Raji (cell line): ENCODE measurements around the gene STK32B.

Experiments used
- POLR2A ChIP-seq: IDR thresholded peaks from 2 replicates; pipeline ENCODE4 v1.6.1; 2011; ENCODE audit warnings: low read depth, low read length, control low read depth; ENCODE audit not compliant: insufficient read depth

STK32B gene

GRCh38 chr4:5470318-5471198, 419.3 kb downstream of the STK32B start:
- no peak for TF ChIP-seq POLR2A

DNA sequence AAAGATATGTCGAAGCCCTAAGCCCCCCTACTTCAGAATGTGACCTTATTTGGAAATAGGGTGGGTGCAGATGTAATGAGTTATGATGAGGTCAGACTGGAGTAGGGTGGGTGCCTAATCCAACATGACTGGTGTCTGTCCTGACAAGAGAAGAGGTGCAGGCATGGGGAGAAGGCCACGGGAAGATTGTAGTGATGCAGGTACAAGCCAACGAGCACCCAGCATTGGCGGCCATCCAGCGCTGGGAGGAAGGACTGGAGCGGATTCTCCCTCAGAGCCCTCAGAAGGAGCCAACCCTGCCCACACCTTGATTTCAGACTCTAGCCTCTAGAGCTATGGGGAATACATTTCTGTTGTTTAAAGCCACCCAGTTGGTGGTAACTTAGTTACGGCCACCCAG, 419.9 kb downstream of the STK32B start:
- TF ChIP-seq POLR2A: no peak

GRCh38 chr4:5471691-5472090, 420.4 kb downstream of the STK32B start:
- no peak for TF ChIP-seq POLR2A

- no peak for TF ChIP-seq POLR2A
Observed at GRCh38 chr4:5472160-5472591, 420.9 kb downstream of the STK32B start.

- no peak for TF ChIP-seq POLR2A
Observed at GRCh38 chr4:5473125-5473524, 421.8 kb downstream of the STK32B start.

DNA sequence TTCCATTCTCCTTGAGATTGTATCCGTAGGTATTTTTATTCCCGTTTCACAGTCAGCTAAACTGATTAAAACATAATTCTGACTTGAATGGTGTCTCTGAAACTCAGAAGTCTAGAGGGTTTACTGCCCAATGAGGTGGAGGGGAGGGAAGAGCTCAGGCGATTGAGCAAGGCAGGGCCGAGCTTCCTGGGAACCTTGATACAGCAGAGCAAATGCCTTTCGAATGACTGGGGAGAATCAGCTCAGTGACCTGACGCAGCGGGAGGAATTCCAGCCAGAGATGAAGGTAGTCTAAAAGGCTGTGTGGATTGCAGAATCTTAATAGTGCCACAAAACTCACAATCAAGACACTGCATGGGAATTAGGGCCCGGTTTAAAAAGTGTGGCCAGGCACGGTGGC, 423.5 kb downstream of the STK32B start:
- no peak for TF ChIP-seq POLR2A

- no peak for TF ChIP-seq POLR2A
Observed at GRCh38 chr4:5477613-5478012, 426.3 kb downstream of the STK32B start.

DNA sequence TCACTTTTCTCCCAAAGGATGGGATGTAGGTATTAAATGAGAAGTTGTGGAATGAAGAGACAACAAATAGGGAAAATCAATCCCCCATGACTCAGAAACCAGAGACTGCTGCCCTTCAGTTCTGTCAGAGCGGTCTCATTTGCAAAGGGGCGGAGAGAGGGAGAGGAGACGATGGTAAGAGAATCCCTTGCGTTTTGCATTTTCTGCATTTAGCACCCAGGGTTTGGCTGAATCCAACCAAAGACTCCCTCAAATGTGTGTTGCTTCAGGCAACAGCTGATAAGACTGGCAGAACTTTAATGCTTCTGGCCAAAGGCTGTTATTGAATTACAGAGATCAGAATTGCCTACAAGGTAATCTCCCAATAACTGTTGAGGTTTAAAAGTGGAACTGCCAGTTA, 426.9 kb downstream of the STK32B start:
- no peak for TF ChIP-seq POLR2A

- TF ChIP-seq POLR2A: no peak
Observed at GRCh38 chr4:5478697-5479096, 427.4 kb downstream of the STK32B start.

DNA sequence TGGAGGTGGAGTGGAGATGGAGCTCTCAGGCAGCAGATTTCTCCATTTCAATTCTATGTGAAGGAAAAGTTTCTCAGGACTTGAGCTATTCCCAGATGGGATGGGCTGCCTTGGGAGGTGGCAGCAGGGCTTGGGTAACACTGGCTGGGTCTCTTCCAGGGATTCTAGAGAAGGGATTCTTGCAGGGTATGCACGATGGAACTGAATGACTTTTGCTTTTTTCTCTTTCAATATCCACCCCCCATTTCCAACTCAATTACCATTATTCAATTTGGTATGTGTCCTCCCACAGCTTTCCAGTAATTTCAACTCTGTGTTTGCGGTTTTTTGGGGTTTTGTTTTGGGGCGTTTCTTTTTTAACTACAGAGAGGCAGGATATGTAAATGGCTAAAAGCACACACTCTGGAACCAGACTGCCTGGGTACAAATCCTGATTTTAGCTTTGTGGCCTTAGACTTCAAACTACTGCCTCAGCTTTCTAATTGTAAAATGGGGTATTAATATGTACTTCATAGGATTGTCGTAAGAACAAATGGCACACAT, 428.3 kb downstream of the STK32B start:
- TF ChIP-seq POLR2A: no peak

- TF ChIP-seq POLR2A: no peak
Observed at GRCh38 chr4:5488413-5488812, 437.1 kb downstream of the STK32B start.

GRCh38 chr4:5489260-5489659, 438.0 kb downstream of the STK32B start:
- TF ChIP-seq POLR2A: no peak

DNA sequence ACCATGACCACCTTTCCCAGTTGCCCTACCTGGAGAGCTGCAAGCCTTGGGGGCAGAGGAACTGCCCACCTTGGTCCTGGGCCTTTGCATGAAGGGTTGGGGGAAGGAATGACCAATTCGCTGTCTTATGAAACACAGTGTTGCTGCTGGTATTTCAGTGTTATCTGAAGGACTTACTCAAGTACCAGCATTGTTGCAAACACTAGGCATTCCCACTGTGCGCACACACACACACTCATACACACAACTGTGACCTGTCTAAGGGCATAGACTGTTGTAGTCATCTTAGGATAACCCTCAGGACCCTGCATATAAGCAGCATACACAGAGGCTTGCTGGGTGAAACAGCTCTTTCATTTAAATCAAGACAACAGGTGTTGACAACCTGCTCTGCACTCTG, 446.2 kb downstream of the STK32B start:
- TF ChIP-seq POLR2A: no peak

- no peak for TF ChIP-seq POLR2A
Observed at GRCh38 chr4:5500165-5500564, 448.9 kb downstream of the STK32B start.

- no peak for TF ChIP-seq POLR2A
Observed at GRCh38 chr4:5503336-5503936, 452.2 kb downstream of the STK32B start.

DNA sequence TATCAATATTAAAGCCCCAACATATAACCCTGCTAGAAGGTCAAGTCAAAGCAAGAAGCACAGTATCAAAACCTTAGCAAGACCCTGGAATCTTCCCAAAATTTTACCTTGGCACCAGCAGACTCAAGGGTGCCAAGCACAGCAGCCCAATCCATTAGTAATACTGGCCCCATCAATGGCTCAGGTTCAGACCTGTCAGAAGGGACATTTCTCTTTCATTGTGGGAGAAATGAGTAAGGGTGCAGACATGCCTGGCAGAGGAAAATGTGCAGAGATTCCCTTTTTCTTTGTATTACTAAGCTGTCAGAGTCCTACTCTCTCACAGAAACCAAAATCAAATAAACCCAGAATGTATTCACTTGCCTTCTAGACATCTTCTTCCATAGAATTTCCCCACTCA, 453.2 kb downstream of the STK32B start:
- no peak for TF ChIP-seq POLR2A

DNA sequence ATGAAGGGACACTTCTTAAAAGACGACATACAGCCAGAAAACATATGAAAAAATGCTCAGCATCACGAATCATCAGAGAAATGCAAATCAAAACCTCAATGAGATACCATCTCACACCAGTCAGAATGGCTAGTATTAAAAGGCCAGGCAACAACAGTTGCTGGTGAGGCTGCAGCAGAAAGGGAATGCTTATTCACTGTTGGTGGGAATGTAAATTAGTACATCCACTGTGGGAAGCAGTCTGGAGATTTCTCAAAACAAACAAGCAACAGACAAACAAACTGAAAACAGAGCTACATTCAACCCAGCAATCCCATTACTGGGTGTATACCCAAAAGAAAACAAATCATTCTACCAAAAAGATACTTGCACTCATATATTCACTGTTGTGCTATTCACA, 459.2 kb downstream of the STK32B start:
- no peak for TF ChIP-seq POLR2A

DNA sequence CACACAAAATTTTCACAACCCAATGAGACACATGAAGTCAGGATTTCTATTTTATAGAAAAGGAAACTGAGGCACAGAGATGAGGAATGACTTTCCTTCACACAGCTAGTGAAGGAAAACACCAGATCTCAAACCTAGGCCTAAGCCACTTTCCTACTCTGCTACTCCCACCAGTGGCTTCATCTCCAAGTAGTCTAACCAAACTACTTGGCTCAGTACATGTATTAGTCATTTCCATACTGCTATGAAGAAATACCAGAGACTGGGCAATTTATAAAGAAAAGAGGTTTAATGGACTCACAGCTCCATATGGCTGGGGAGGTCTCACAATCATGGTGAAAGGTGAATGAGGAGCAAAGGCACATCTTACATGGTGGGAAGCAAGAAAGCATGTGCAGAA, 460.5 kb downstream of the STK32B start:
- TF ChIP-seq POLR2A: no peak
